ENCODE measurements around the gene CIAO1.

The CIAO1 gene

GRCh38 chr2:96239091-96239490 is 26.9 kb upstream of the CIAO1 start:
- no peak overlapping the region for H3K27ac ChIP-seq (ENCODE audit: low read depth, low read length)
- no peaks in the 10 kb centered on the region for H3K9me3 ChIP-seq (ENCODE audit: insufficient read depth, low read length)
- H3F3A ChIP-seq (ENCODE audit: insufficient read depth) = no peaks in the 10 kb centered on the region
- H3K9me2 ChIP-seq (replicated peaks; ENCODE audit: insufficient read depth, low read length) = no peaks in the 10 kb centered on the region
- H3K79me2 ChIP-seq (ENCODE audit: insufficient read depth, low read length) = no peaks in the 10 kb centered on the region
- H3K36me3 ChIP-seq (ENCODE audit: low read length) = no peaks in the 10 kb centered on the region
- TF ChIP-seq CTCF (IDR thresholded peaks at IDR 0.05; ENCODE audit: insufficient read depth, low read length, poor library complexity, severe bottlenecking) (no peak), EZH2phosphoT487 (conservative IDR thresholded peaks at IDR 0.05; ENCODE audit: low read length) (no peak)
- H2AFZ ChIP-seq (ENCODE audit: low read depth, low read length, severe bottlenecking) = no peak overlapping the region
- no peaks in the 10 kb centered on the region for H4K20me1 ChIP-seq (ENCODE audit: low read depth, low read length)
- no peak overlapping the region for H3K4me2 ChIP-seq (ENCODE audit: low read depth, low read length, poor library complexity, severe bottlenecking)
- no peaks in the 10 kb centered on the region for H3K27me3 ChIP-seq (ENCODE audit: low read length)
- H3K9ac ChIP-seq (ENCODE audit: low read length) = no peak overlapping the region
- no peak overlapping the region for H3K4me3 ChIP-seq (ENCODE audit: insufficient read depth, low read length, poor library complexity, severe bottlenecking)

- no peak overlapping the region for H3K4me2 ChIP-seq (ENCODE audit: low read depth, low read length, poor library complexity, severe bottlenecking)
- H3K9me2 ChIP-seq (replicated peaks; ENCODE audit: insufficient read depth, low read length) = no peaks in the 10 kb centered on the region
- no peak overlapping the region for H3K9ac ChIP-seq (ENCODE audit: low read length)
- no peaks in the 10 kb centered on the region for H3K36me3 ChIP-seq (ENCODE audit: low read length)
- H2AFZ ChIP-seq (ENCODE audit: low read depth, low read length, severe bottlenecking) = no peak overlapping the region
- TF ChIP-seq EZH2phosphoT487 (conservative IDR thresholded peaks at IDR 0.05; ENCODE audit: low read length) = no peak
- TF ChIP-seq CTCF (IDR thresholded peaks at IDR 0.05; ENCODE audit: insufficient read depth, low read length, poor library complexity, severe bottlenecking) = no peak
- no peaks in the 10 kb centered on the region for H3F3A ChIP-seq (ENCODE audit: insufficient read depth)
- H3K27ac ChIP-seq (ENCODE audit: low read depth, low read length) = no peak overlapping the region
- H3K4me3 ChIP-seq (ENCODE audit: insufficient read depth, low read length, poor library complexity, severe bottlenecking) = no peak overlapping the region
- no peaks in the 10 kb centered on the region for H3K27me3 ChIP-seq (ENCODE audit: low read length)
- H3K79me2 ChIP-seq (ENCODE audit: insufficient read depth, low read length) = no peaks in the 10 kb centered on the region
- no peaks in the 10 kb centered on the region for H3K9me3 ChIP-seq (ENCODE audit: insufficient read depth, low read length)
- H4K20me1 ChIP-seq (ENCODE audit: low read depth, low read length) = no peaks in the 10 kb centered on the region
Measured at GRCh38 chr2:96239745-96240264, 26.2 kb upstream of the CIAO1 start.

- Histone ChIP-seq H3K79me2 (ENCODE audit: insufficient read depth, low read length) (no peaks in the 10 kb centered on the region), H4K20me1 (ENCODE audit: low read depth, low read length) (no peaks in the 10 kb centered on the region), H3K9me2 (replicated peaks; ENCODE audit: insufficient read depth, low read length) (no peaks in the 10 kb centered on the region), H3F3A (ENCODE audit: insufficient read depth) (no peaks in the 10 kb centered on the region), H3K36me3 (ENCODE audit: low read length) (no peaks in the 10 kb centered on the region), H2AFZ (ENCODE audit: low read depth, low read length, severe bottlenecking) (no peak overlapping the region), H3K4me2 (ENCODE audit: low read depth, low read length, poor library complexity, severe bottlenecking) (no peak overlapping the region), H3K9me3 (ENCODE audit: insufficient read depth, low read length) (no peaks in the 10 kb centered on the region), H3K27me3 (ENCODE audit: low read length) (no peaks in the 10 kb centered on the region), H3K27ac (ENCODE audit: low read depth, low read length) (no peak overlapping the region), H3K4me3 (ENCODE audit: insufficient read depth, low read length, poor library complexity, severe bottlenecking) (no peak overlapping the region), H3K9ac (ENCODE audit: low read length) (no peak overlapping the region)
- TF ChIP-seq CTCF (IDR thresholded peaks at IDR 0.05; ENCODE audit: insufficient read depth, low read length, poor library complexity, severe bottlenecking) = no peak
- TF ChIP-seq EZH2phosphoT487 (conservative IDR thresholded peaks at IDR 0.05; ENCODE audit: low read length) = no peak
Measured at GRCh38 chr2:96240341-96241038, 25.5 kb upstream of the CIAO1 start.
